ENCODE data around the gene B4GALNT4. TPM values are rescaled to one million over a fixed set of nuclear protein-coding genes. Genes with fewer than 3 reads are reported as not detected.

Gene B4GALNT4
- total and polyA plus RNA-seq, 2 donors from 2014 or later: 0.82 to 1.4 TPM

DNA sequence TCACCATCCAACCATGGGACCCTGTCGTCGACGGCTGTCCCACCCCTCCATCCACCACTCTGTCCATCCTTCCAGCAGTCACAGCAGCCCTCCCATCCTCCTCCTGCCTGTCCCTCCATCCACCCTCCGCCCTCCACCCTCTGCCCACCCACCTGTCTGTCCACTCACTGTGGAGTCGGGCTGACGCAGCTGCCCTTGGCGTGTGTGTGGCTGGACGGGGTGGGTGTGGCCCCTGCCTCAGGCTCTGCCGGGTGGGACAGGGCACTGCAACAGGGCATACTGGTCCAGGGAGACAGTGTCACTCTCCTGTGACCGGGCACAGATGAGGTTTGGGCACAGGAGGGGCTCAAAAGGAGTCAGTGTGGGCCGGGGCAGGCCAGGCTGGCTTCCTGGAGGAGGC, 26.6 kb downstream of the B4GALNT4 start:
- no peak for DNase-seq
- no peak overlapping the region for H3K9ac ChIP-seq (ENCODE audit: low read length in 3 of 3)
- TF ChIP-seq CTCF (IDR thresholded peaks at IDR 0.05; ENCODE audit: borderline replicate concordance, extremely low read depth, insufficient read depth): no peak
- H3K4me1 ChIP-seq (ENCODE audit: control insufficient read depth in 2 of 3, insufficient read depth in 2 of 3, low read depth in 1 of 3, low read length in 3 of 3): no peaks in the 10 kb centered on the region
- H3K27me3 ChIP-seq (ENCODE audit: control insufficient read depth, insufficient read depth, low read length): no peaks in the 10 kb centered on the region
- no peak for FAIRE-seq
- H3K4me3 ChIP-seq (ENCODE audit: low read length in 3 of 3): no peak overlapping the region
- intact Hi-C loops (cut with DNase I): no loop called here
- no peak overlapping the region for H3K27ac ChIP-seq (ENCODE audit: low read depth in 2 of 2, low read length in 2 of 2)
- H3K36me3 ChIP-seq (ENCODE audit: control insufficient read depth in 2 of 3, insufficient read depth in 3 of 3, low read length in 3 of 3): no peaks in the 10 kb centered on the region
- no peaks in the 10 kb centered on the region for H3K9me3 ChIP-seq (ENCODE audit: control insufficient read depth in 2 of 3, insufficient read depth in 1 of 3, low read length in 3 of 3)

DNA sequence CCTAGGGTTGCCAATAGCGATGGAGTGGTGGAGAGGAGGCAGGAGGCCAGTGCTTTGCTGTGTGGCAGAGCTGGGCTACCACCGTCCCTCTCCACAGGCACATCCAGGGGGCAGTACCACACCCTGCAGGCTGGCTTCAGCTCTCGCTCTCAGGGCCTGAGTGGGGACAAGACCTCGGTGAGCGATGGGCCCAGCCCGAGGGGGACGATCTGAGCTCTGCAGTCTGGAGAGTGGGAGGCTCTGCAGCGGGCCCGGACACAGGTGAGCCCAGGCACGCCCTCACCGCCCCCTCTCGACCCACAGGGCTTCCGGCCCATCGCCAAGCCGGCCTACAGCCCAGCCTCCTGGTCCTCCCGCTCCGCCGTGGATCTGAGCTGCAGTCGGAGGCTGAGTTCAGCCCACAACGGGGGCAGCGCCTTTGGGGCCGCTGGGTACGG, 27.2 kb downstream of the B4GALNT4 start:
- intact Hi-C loops (cut with DNase I): no loop called here
- no peaks in the 10 kb centered on the region for H3K9me3 ChIP-seq (ENCODE audit: control insufficient read depth in 2 of 3, insufficient read depth in 1 of 3, low read length in 3 of 3)
- no peaks in the 10 kb centered on the region for H3K27me3 ChIP-seq (ENCODE audit: control insufficient read depth, insufficient read depth, low read length)
- DNase-seq: peak in 2 of 5 donors; percentile 51 to 65
- H3K36me3 ChIP-seq (ENCODE audit: control insufficient read depth in 2 of 3, insufficient read depth in 3 of 3, low read length in 3 of 3): no peaks in the 10 kb centered on the region
- TF ChIP-seq CTCF (IDR thresholded peaks at IDR 0.05; ENCODE audit: borderline replicate concordance, extremely low read depth, insufficient read depth): peak; percentile 16
- H3K27ac ChIP-seq (ENCODE audit: low read depth in 2 of 2, low read length in 2 of 2): no peak overlapping the region
- no peaks in the 10 kb centered on the region for H3K4me1 ChIP-seq (ENCODE audit: control insufficient read depth in 2 of 3, insufficient read depth in 2 of 3, low read depth in 1 of 3, low read length in 3 of 3)
- FAIRE-seq: no peak
- peak overlapping the region in 1 of 3 donors; percentile 32 for H3K4me3 ChIP-seq (ENCODE audit: low read length in 3 of 3)
- H3K9ac ChIP-seq (ENCODE audit: low read length in 3 of 3): no peak overlapping the region

DNA sequence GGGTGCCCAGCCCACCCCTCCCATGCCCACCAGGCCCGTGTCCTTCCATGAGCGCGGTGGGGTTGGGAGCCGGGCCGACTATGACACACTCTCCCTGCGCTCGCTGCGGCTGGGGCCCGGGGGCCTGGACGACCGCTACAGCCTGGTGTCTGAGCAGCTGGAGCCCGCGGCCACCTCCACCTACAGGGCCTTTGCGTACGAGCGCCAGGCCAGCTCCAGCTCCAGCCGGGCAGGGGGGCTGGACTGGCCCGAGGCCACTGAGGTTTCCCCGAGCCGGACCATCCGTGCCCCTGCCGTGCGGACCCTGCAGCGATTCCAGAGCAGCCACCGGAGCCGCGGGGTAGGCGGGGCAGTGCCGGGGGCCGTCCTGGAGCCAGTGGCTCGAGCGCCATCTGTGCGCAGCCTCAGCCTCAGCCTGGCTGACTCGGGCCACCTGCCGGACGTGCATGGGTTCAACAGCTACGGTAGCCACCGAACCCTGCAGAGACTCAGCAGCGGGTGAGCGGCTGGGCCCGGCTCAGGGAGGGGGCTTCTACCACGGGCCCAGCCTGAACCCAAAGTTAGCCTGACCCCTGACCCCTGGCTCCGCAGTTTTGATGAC, 27.7 kb downstream of the B4GALNT4 start:
- Histone ChIP-seq H3K9ac (ENCODE audit: low read length in 3 of 3) (no peak overlapping the region), H3K4me1 (ENCODE audit: control insufficient read depth in 2 of 3, insufficient read depth in 2 of 3, low read depth in 1 of 3, low read length in 3 of 3) (no peaks in the 10 kb centered on the region), H3K9me3 (ENCODE audit: control insufficient read depth in 2 of 3, insufficient read depth in 1 of 3, low read length in 3 of 3) (no peaks in the 10 kb centered on the region), H3K27me3 (ENCODE audit: control insufficient read depth, insufficient read depth, low read length) (no peaks in the 10 kb centered on the region), H3K36me3 (ENCODE audit: control insufficient read depth in 2 of 3, insufficient read depth in 3 of 3, low read length in 3 of 3) (no peaks in the 10 kb centered on the region), H3K27ac (ENCODE audit: low read depth in 2 of 2, low read length in 2 of 2) (no peak overlapping the region), H3K4me3 (ENCODE audit: low read length in 3 of 3) (peak overlapping the region in 1 of 3 donors; percentile 37)
- FAIRE-seq (no peak), DNase-seq (peak in 4 of 5 donors; percentile 58 to 92 (median 87))
- TF ChIP-seq CTCF (IDR thresholded peaks at IDR 0.05; ENCODE audit: borderline replicate concordance, extremely low read depth, insufficient read depth): peak; percentile 46
- intact Hi-C loops (cut with DNase I): no loop called here

DNA sequence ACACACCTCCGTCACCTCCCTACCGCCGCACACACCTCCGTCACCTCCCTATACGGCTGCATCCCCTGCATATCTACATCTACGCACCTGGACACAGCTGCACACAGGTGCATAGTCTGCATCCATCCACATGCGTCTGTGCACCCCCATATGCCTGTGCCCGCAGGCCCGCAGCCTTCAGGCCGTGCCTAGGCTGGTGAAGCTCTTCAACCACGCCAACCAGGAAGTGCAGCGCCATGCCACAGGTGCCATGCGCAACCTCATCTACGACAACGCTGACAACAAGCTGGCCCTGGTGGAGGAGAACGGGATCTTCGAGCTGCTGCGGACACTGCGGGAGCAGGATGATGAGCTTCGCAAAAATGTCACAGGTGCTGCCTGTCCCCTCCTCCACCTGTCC, 29.5 kb downstream of the B4GALNT4 start:
- intact Hi-C loops (cut with DNase I): no loop called here
- H3K9me3 ChIP-seq (ENCODE audit: control insufficient read depth in 2 of 3, insufficient read depth in 1 of 3, low read length in 3 of 3): no peaks in the 10 kb centered on the region
- TF ChIP-seq CTCF (IDR thresholded peaks at IDR 0.05; ENCODE audit: borderline replicate concordance, extremely low read depth, insufficient read depth): no peak
- DNase-seq (no peak), FAIRE-seq (no peak)
- no peaks in the 10 kb centered on the region for H3K36me3 ChIP-seq (ENCODE audit: control insufficient read depth in 2 of 3, insufficient read depth in 3 of 3, low read length in 3 of 3)
- no peak overlapping the region for H3K9ac ChIP-seq (ENCODE audit: low read length in 3 of 3)
- no peak overlapping the region for H3K27ac ChIP-seq (ENCODE audit: low read depth in 2 of 2, low read length in 2 of 2)
- H3K4me3 ChIP-seq (ENCODE audit: low read length in 3 of 3): no peak overlapping the region
- no peaks in the 10 kb centered on the region for H3K27me3 ChIP-seq (ENCODE audit: control insufficient read depth, insufficient read depth, low read length)
- no peaks in the 10 kb centered on the region for H3K4me1 ChIP-seq (ENCODE audit: control insufficient read depth in 2 of 3, insufficient read depth in 2 of 3, low read depth in 1 of 3, low read length in 3 of 3)
